Measurements from ENCODE around the gene MEIOC.

DNA sequence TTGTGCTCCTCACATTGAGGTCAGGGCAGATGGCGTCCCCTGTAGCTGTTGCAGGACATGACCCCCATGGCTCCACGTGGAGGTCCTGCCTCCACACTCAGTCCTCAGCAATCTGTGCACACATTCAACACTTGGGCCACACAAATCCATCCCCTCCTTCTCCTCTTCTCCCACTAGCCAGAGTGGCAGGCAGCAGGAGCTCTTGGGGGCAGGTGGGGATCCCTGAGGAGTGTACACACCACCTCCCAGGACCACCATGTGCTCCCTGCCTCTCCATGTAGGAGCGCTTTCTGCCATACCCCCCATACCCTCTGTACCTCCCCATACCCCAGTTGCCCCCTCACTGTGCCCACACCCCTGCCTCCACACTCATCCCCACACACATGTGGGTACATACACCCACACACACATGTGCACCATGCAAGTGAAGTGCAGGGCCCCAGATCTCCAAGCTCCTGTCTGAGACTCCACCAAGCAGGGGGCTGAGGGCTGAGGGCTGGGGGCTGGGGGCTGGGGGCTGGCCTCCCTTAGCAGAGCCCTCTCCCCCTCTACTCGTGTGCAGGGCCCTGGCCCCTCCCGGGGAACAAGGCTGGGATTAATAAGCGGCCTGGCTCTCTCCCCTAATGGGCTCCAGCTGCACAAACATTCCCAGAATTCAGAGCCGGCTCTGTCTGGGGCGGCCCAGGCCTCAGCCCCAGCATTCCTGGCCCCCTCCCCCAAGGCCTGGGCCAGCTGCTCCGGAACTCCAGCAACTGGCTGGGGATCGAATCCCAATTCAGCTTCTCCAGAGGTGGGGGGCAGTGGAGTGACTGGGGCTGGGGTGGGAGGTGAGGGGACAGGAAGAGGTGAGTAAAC, 48.2 kb upstream of the MEIOC start:
- TF ChIP-seq MYC (IDR thresholded peaks at IDR 0.05; ENCODE audit: low read depth, low read length): no peak
- TF ChIP-seq POLR2A (IDR thresholded peaks at IDR 0.05; ENCODE audit: extremely low read depth, insufficient read length): no peak
- TF ChIP-seq, protein P1, sequence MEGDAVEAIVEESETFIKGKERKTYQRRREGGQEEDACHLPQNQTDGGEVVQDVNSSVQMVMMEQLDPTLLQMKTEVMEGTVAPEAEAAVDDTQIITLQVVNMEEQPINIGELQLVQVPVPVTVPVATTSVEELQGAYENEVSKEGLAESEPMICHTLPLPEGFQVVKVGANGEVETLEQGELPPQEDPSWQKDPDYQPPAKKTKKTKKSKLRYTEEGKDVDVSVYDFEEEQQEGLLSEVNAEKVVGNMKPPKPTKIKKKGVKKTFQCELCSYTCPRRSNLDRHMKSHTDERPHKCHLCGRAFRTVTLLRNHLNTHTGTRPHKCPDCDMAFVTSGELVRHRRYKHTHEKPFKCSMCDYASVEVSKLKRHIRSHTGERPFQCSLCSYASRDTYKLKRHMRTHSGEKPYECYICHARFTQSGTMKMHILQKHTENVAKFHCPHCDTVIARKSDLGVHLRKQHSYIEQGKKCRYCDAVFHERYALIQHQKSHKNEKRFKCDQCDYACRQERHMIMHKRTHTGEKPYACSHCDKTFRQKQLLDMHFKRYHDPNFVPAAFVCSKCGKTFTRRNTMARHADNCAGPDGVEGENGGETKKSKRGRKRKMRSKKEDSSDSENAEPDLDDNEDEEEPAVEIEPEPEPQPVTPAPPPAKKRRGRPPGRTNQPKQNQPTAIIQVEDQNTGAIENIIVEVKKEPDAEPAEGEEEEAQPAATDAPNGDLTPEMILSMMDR (IDR thresholded peaks at IDR 0.05; ENCODE audit: low read depth, low read length): no peak

All from NB4 (cell line).